HG02973 (cell line): Measurements from ENCODE around the gene LRRC28.

Experiments
- ATAC-seq: cut with Tn5 transposase; IDR thresholded peaks from one replicate; pipeline ENCODE4 v1.9.1; 2021; ENCODE audit warnings: moderate library complexity; ENCODE audit not compliant: unreplicated experiment

LRRC28 gene

DNA sequence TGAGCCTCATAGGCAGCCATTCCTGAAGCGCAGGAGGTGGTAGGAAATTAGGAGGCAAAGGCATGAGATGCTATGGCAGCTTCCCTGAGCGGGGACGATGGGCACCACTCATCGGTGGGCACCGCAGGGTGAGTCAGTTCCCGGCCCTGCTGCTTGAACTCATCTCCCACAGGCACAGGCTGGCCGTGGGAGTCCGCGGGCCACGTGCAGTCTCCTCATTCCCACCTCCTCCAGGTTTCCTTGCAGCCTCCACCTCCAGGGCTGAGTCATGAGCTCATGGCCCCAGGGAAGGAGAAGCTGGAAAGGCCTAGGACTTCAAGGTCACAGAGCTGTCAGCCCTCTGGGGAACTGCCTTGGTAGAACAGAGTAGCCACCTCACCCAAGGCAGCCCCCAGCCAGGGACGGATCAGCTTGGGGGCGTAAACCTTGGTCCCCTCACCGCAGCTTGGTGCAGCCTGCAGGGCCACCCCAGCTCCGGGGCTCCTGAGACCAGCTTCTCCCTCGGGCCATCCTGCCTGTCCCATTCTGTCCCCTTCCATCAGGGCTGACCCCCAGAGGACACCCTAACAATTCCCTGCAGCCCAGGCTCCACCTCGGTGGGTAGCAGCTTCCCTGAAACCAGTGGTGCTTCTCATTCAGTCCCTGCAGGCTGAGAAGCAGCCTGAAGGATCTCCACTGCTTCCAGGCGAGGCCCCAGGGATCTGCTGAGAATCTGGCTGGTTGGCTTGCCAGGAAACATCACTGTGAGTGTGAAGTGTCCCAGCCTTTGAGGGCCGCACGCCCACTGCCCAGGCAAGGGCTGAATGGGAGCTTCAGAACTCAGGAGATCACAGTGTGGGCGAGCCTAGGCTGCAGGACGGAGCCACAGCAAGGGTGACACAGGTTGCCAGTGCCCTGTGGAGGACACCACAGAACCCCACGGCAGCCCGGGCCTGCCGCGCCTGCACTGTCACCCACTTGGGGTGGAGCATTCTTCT, 163.8 kb downstream of the LRRC28 start:
- no peak for ATAC-seq

- ATAC-seq: no peak
Measured at GRCh38 chr15:99416191-99417188, 165.2 kb downstream of the LRRC28 start.

- ATAC-seq: no peak
Measured at GRCh38 chr15:99421172-99421656, 169.9 kb downstream of the LRRC28 start.

GRCh38 chr15:99421758-99422157, 170.5 kb downstream of the LRRC28 start:
- no peak for ATAC-seq

DNA sequence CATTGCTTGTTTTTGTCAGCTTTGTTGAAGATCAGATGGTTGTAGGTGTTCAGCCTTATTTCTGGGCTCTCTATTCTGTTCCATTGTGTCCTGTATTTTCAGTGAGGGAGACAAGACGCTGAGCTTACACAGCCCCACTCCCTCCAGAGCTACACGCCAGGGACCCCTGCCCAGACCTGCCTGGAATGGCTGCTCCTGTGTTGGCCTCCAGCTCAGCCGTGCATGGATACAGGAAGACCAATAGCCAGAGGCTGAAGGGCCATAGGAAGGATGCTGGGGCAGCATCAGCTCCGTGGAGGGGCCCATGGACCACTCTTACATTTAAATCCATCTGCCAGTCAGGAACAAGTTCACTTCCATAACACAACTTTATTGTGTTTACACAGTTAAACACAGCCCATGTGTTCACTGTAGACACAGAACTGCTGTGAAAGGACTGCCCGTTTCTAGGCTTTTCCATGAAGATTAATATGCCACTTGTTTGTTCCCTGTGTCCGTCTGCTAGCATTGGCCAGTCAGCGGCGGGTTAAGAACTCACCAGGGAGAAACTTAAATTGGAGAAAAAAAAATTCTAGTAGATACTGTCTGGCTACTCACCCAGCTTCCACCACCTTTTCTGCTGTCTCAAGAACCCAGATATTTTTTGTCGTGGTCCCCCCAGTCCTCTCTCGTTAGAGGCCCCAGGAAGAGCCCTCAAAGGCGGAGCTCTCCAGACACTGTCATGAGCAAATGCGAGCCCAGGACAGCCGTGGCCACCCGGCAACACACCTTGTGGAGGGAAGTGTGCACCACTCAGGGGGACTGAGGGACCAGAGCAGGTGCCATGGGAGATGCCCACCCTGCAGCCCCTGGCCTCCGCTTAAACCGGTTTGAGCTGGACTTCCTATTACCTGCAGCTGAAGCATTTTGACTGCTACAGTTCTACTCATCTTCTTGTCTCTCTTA, 172.2 kb downstream of the LRRC28 start:
- no peak for ATAC-seq

GRCh38 chr15:99424131-99424571, 172.9 kb downstream of the LRRC28 start:
- ATAC-seq: no peak

- no peak for ATAC-seq
Measured at GRCh38 chr15:99424978-99425656, 173.8 kb downstream of the LRRC28 start.

- no peak for ATAC-seq
Measured at GRCh38 chr15:99425657-99426301, 174.5 kb downstream of the LRRC28 start.

- no peak for ATAC-seq
Measured at GRCh38 chr15:99426431-99427105, 175.3 kb downstream of the LRRC28 start.

DNA sequence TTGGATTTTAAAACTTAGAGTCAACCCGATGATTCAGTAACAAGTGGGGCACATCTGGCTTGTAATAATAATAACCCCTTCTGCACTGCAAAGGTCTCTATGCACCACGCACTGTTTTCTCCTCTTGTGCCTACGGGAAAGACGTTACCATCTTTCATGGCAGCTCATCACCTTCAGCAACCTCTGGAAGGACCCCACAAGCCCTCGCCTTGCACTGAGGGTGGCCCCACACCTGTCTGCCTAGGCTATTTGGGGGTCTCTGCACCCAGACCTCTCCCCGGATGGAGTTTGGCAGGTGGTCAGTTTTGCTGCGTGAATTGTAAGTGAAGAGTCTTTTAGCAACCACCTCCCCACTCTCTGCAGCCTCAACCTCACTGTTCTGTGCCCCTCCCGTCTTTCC, 175.9 kb downstream of the LRRC28 start:
- ATAC-seq: no peak

DNA sequence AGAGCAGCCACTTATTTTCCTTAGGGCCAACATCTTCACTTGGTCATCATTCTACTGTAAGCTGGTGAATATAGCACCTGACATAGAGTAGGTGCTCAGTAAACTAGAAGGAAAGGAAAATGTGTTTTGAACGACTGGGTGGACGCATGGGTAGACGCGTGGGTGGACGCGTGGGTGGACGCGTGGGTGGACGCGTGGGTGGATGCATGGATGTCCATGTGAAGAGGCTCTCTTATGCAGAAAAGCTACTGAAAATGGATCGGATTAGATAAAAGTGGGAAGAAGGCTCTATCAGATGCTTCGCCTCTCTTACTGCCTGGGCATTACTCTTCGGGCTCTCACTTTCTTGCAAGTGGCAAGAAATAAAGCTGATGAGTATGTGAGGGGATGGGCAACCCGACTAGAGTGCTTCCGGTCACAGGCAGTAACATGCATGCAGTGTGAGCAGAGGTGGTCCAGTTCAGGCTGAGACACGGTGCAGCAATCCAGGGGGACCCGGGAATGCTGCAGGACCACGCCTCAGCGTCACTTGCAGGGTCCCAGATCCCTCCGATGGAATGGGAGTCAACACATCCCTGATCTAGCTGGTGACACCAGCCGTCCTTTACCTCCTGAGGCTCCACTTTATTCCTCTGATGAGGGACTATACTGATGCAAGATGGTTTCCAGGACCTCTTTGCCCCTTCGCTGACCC, 176.5 kb downstream of the LRRC28 start:
- no peak for ATAC-seq

GRCh38 chr15:99429681-99430081, 178.4 kb downstream of the LRRC28 start:
- ATAC-seq: no peak

- ATAC-seq: no peak
Measured at GRCh38 chr15:99430881-99431401, 179.7 kb downstream of the LRRC28 start.

GRCh38 chr15:99431661-99432091, 180.4 kb downstream of the LRRC28 start:
- ATAC-seq: no peak

- ATAC-seq: no peak
Measured at GRCh38 chr15:99432271-99433025, 181.2 kb downstream of the LRRC28 start.

- ATAC-seq: no peak
Measured at GRCh38 chr15:99433026-99433756, 181.9 kb downstream of the LRRC28 start.
